Muscle layer of colon (tissue), 2 donors: ENCODE results near the gene TMOD3.

Experiments used
- H3K27ac ChIP-seq: one replicate; pipeline ENCODE4 v1.7.0; 2013; ENCODE audit warnings: low read depth, mild to moderate bottlenecking, low read length, moderate library complexity
- H3K27me3 ChIP-seq, 2 donors: one replicate each; pipeline ENCODE4 v1.7.0; 2013; ENCODE audit warnings: low read length in 2 of 2, mild to moderate bottlenecking in 2 of 2; ENCODE audit not compliant: insufficient read depth in 2 of 2, control insufficient read depth in 1 of 2
- H3K36me3 ChIP-seq: one replicate; pipeline ENCODE4 v1.7.0; 2013; ENCODE audit warnings: mild to moderate bottlenecking, low read length; ENCODE audit not compliant: insufficient read depth
- H3K4me1 ChIP-seq: one replicate; pipeline ENCODE4 v1.7.0; 2013; ENCODE audit warnings: mild to moderate bottlenecking, low read length; ENCODE audit not compliant: insufficient read depth
- H3K4me3 ChIP-seq, 2 donors: one replicate each; pipeline ENCODE4 v1.7.0; 2013; ENCODE audit warnings: low read length in 2 of 2, low read depth in 1 of 2, mild to moderate bottlenecking in 1 of 2, moderate library complexity in 1 of 2
- H3K9ac ChIP-seq: one replicate; pipeline ENCODE4 v1.7.0; 2013; ENCODE audit warnings: low read length
- H3K9me3 ChIP-seq: one replicate; pipeline ENCODE4 v1.7.0; 2013; ENCODE audit warnings: mild to moderate bottlenecking, low read length
- donor health status: abdominal sarcoma.
- donor health status: Adenocarcinoma of cecum.

The TMOD3 gene

GRCh38 chr15:51955504-51955903, 126.1 kb downstream of the TMOD3 start:
- H3K4me3 ChIP-seq: no peak overlapping the region
- no peak overlapping the region for H3K9ac ChIP-seq
- no peaks in the 10 kb centered on the region for H3K4me1 ChIP-seq
- H3K27me3 ChIP-seq: no peaks in the 10 kb centered on the region
- peaks cover 45% of the 10 kb centered on the region for H3K36me3 ChIP-seq
- no peak overlapping the region for H3K27ac ChIP-seq
- H3K9me3 ChIP-seq: no peaks in the 10 kb centered on the region
